ENCODE measurements around the gene SV2A. TPM values are rescaled to one million over a fixed set of nuclear protein-coding genes. Genes with fewer than 3 reads are reported as not detected.

The SV2A gene
- total and polyA plus RNA-seq, 2 donors (not counting 1 experiment from before 2014, with no cell fraction given): 0.07 to 0.24 TPM

GRCh38 chr1:149965440-149965839 is 47.8 kb upstream of the SV2A start:
- POLR2A ChIA-PET: no interaction called here
- H3K79me2 ChIP-seq (ENCODE audit: control insufficient read depth, insufficient read depth, low read length): no peaks in the 10 kb centered on the region
- ATAC-seq (ENCODE audit: low read depth) (no peak), DNase-seq (no peak)
- H3K9me3 ChIP-seq (ENCODE audit: control extremely low read depth in 1 of 3, control insufficient read depth in 2 of 3, insufficient read depth in 1 of 3, low read length in 2 of 3): no peaks in the 10 kb centered on the region
- H3K4me3 Mint-ChIP-seq: no peak overlapping the region
- peaks cover 3% of the 10 kb centered on the region for H3K27me3 Mint-ChIP-seq
- H3K27ac Mint-ChIP-seq: no peak overlapping the region
- TF ChIP-seq EZH2 (IDR thresholded peaks at IDR 0.05; ENCODE audit: borderline replicate concordance, insufficient read depth, low read depth, low read length, poor library complexity, severe bottlenecking): no peak
- no peak for TF ChIP-seq CTCF (IDR thresholded peaks at IDR 0.05)
- H2AFZ ChIP-seq (ENCODE audit: insufficient read depth, low read depth, low read length, poor library complexity, severe bottlenecking): no peak overlapping the region
- no peak overlapping the region for H3K27ac ChIP-seq (ENCODE audit: low read length in 2 of 2)
- H3K4me1 Mint-ChIP-seq: peaks cover 4% of the 10 kb centered on the region
- CTCF ChIA-PET: interaction anchor here (0.6 to 4.5 kb wide), 3 partner anchors 81 to 222 kb away, joined by 3 to 21 read pairs (median 11); no protein-coding TSS in a partner anchor
- H3K27me3 ChIP-seq (replicated peaks in 1 of 4; ENCODE audit: control extremely low read depth in 1 of 4, control insufficient read depth in 3 of 4, insufficient read depth in 4 of 4, low read length in 3 of 4): no peaks in the 10 kb centered on the region
- H3K9ac ChIP-seq (ENCODE audit: low read length): no peak overlapping the region
- H3K9me3 Mint-ChIP-seq (ENCODE audit: insufficient read depth): no peaks in the 10 kb centered on the region
- WGBS (ENCODE audit: insufficient coverage): 96% methylated on average over 3 of the region's 3 CpGs
- intact Hi-C loops (cut with micrococcal nuclease): no loop called here
- no peaks in the 10 kb centered on the region for H4K20me1 ChIP-seq (ENCODE audit: control insufficient read depth, insufficient read depth, low read length, poor library complexity, severe bottlenecking)
- no peaks in the 10 kb centered on the region for H3K36me3 ChIP-seq (replicated peaks in 1 of 2; ENCODE audit: control extremely low read depth in 1 of 2, control insufficient read depth in 1 of 2, extremely low read depth in 1 of 2, insufficient read depth in 2 of 2, low read length in 1 of 2)
- peaks cover 7% of the 10 kb centered on the region in 2 donors for H3K4me1 ChIP-seq (ENCODE audit: control insufficient read depth in 2 of 2, insufficient read depth in 2 of 2, low read length in 2 of 2)
- no peak overlapping the region for H3K4me3 ChIP-seq (ENCODE audit: control extremely low read depth in 1 of 5, extremely low read depth in 1 of 5, insufficient read depth in 1 of 5, low read depth in 2 of 5, low read length in 4 of 5)
- H3K4me2 ChIP-seq (replicated peaks; ENCODE audit: low read depth, low read length, poor library complexity, severe bottlenecking): no peak overlapping the region

GRCh38 chr1:149963358-149963757 is 45.7 kb upstream of the SV2A start:
- Histone ChIP-seq H3K9ac (ENCODE audit: low read length) (no peak overlapping the region), H3K4me1 (ENCODE audit: control insufficient read depth in 2 of 2, insufficient read depth in 2 of 2, low read length in 2 of 2) (peaks cover 7% of the 10 kb centered on the region in 2 donors), H3K27ac (ENCODE audit: low read length in 2 of 2) (no peak overlapping the region), H3K9me3 (ENCODE audit: control extremely low read depth in 1 of 3, control insufficient read depth in 2 of 3, insufficient read depth in 1 of 3, low read length in 2 of 3) (no peaks in the 10 kb centered on the region), H2AFZ (ENCODE audit: insufficient read depth, low read depth, low read length, poor library complexity, severe bottlenecking) (no peak overlapping the region), H3K27me3 (replicated peaks in 1 of 4; ENCODE audit: control extremely low read depth in 1 of 4, control insufficient read depth in 3 of 4, insufficient read depth in 4 of 4, low read length in 3 of 4) (no peaks in the 10 kb centered on the region), H3K4me3 (ENCODE audit: control extremely low read depth in 1 of 5, extremely low read depth in 1 of 5, insufficient read depth in 1 of 5, low read depth in 2 of 5, low read length in 4 of 5) (no peak overlapping the region), H3K36me3 (replicated peaks in 1 of 2; ENCODE audit: control extremely low read depth in 1 of 2, control insufficient read depth in 1 of 2, extremely low read depth in 1 of 2, insufficient read depth in 2 of 2, low read length in 1 of 2) (peaks cover 0 to 2% of the 10 kb centered on the region in 2 experiments), H3K79me2 (ENCODE audit: control insufficient read depth, insufficient read depth, low read length) (no peaks in the 10 kb centered on the region), H4K20me1 (ENCODE audit: control insufficient read depth, insufficient read depth, low read length, poor library complexity, severe bottlenecking) (no peaks in the 10 kb centered on the region), H3K4me2 (replicated peaks; ENCODE audit: low read depth, low read length, poor library complexity, severe bottlenecking) (no peak overlapping the region)
- Mint-ChIP-seq H3K27ac (no peak overlapping the region), H3K9me3 (ENCODE audit: insufficient read depth) (no peaks in the 10 kb centered on the region), H3K4me3 (no peak overlapping the region), H3K27me3 (peaks cover 9% of the 10 kb centered on the region), H3K4me1 (peaks cover 4% of the 10 kb centered on the region)
- ChIA-PET CTCF (interaction anchor here (0.8 to 5.0 kb wide), 14 partner anchors 21 to 375 kb away, joined by 3 to 91 read pairs (median 6); no protein-coding TSS in a partner anchor), POLR2A (no interaction called here)
- ATAC-seq (ENCODE audit: low read depth) (no peak), DNase-seq (no peak)
- TF ChIP-seq EZH2 (IDR thresholded peaks at IDR 0.05; ENCODE audit: borderline replicate concordance, insufficient read depth, low read depth, low read length, poor library complexity, severe bottlenecking): no peak
- no peak for TF ChIP-seq CTCF (IDR thresholded peaks at IDR 0.05)
- no CpG with 5 or more reads among the region's 3 CpGs for WGBS (ENCODE audit: insufficient coverage)
- intact Hi-C loops (cut with micrococcal nuclease): loop anchor here (2.0 to 5.0 kb wide), 2 partner anchors 49 to 109 kb away; partner anchors contain the start of gene OTUD7B

Measured in B cell (primary cell).